GM12878 (cell line): ENCODE measurements around the gene UBXN10. TPM values are rescaled to one million over a fixed set of nuclear protein-coding genes. Genes with fewer than 3 reads are reported as not detected.

Experiments
- ATAC-seq: fragments of 200-7000 bp; cut with Tn5 transposase; 3 replicates; pipeline ENCODE4 v1.9.1; 2020; ENCODE audit warnings: mild to moderate bottlenecking, moderate library complexity
- BruUV-seq: library from RNA; stranded (reverse); fragments of 400-500 nt; replicated peaks from 2 replicates; lab custom pipeline; 2021; lab: Mats Ljungman, UMichigan
- CTCF ChIA-PET: fragments of 300-600 bp; sonication (Branson Sonifier 250); formaldehyde crosslinking; extraction: SDS; loops from one replicate; lab custom pipeline; 2021; ENCODE audit warnings: inconsistent platforms; lab: Yijun Ruan, JAX
- POLR2A ChIA-PET: fragments of 350-600 bp; formaldehyde crosslinking; extraction: SDS; loops from one replicate; lab custom pipeline; 2021; ENCODE audit warnings: inconsistent platforms; lab: Charles Lee
- RAD21 ChIA-PET: fragments of 300-600 bp; sonication (Branson Sonifier 250); formaldehyde crosslinking; loops from one replicate; lab custom pipeline; 2023; ENCODE audit warnings: antibody characterized with exemption; ENCODE audit not compliant: unreplicated experiment; lab: Charles Lee
- SMC1A ChIA-PET: fragments of 300-600 bp; sonication (Branson Sonifier 250); formaldehyde crosslinking; loops from one replicate; lab custom pipeline; 2023; ENCODE audit not compliant: unreplicated experiment, uncharacterized antibody; lab: Charles Lee
- DNase-seq: peaks from one replicate; pipeline ENCODE4 v3.0.0-alpha.2; 2011; ENCODE audit warnings: low read depth, low spot score
- FAIRE-seq: peaks from 3 replicates; lab custom pipeline; 2011; peaks lifted over from hg19 to GRCh38; lab: Jason Lieb, UNC
- H2AFZ ChIP-seq: 2 replicates; pipeline ENCODE4 v1.6.0; 2011; ENCODE audit warnings: low read depth, low read length, control low read depth; ENCODE audit not compliant: control insufficient read depth
- H3K27ac ChIP-seq: 2 replicates; pipeline ENCODE4 v1.5.1; 2011; ENCODE audit warnings: control low read depth; ENCODE audit not compliant: control insufficient read depth, insufficient read depth
- H3K27me3 ChIP-seq, 2 experiments: replicated peaks in 1 of 2; 2 replicates each; pipeline versions ENCODE4 v1.6.0 to v1.6.1; 2011; ENCODE audit warnings: low read length in 1 of 2; ENCODE audit not compliant: control insufficient read depth in 2 of 2, insufficient read depth in 2 of 2
- H3K36me3 ChIP-seq, 2 experiments: 2 replicates each; pipeline ENCODE4 v1.5.1; 2011; ENCODE audit warnings: low read length in 1 of 2; ENCODE audit not compliant: control insufficient read depth in 2 of 2, insufficient read depth in 2 of 2
- H3K4me1 ChIP-seq: 2 replicates; pipeline ENCODE4 v1.6.1; 2011; ENCODE audit warnings: mild to moderate bottlenecking, low read length, moderate library complexity, mixed read lengths; ENCODE audit not compliant: control insufficient read depth, insufficient read depth
- H3K4me2 ChIP-seq: 2 replicates; pipeline ENCODE4 v1.6.0; 2011; ENCODE audit warnings: control low read depth; ENCODE audit not compliant: control insufficient read depth, insufficient read depth
- H3K4me3 ChIP-seq: fragments of 200-600 bp; sonication (generic); 2 replicates; pipeline ENCODE4 v1.5.1; 2016
- H3K79me2 ChIP-seq: 2 replicates; pipeline ENCODE4 v1.6.0; 2011; ENCODE audit warnings: low read length; ENCODE audit not compliant: control insufficient read depth, insufficient read depth
- H3K9ac ChIP-seq: 2 replicates; pipeline ENCODE4 v1.8.0; 2011; ENCODE audit warnings: low read length, control low read depth, mixed read lengths; ENCODE audit not compliant: control insufficient read depth, insufficient read depth
- H3K9me3 ChIP-seq: replicated peaks from 3 replicates; pipeline ENCODE4 v1.5.1; 2011; ENCODE audit warnings: mild to moderate bottlenecking, low read length; ENCODE audit not compliant: control insufficient read depth, insufficient read depth
- H4K20me1 ChIP-seq: 2 replicates; pipeline ENCODE4 v1.6.0; 2011; ENCODE audit not compliant: control insufficient read depth, insufficient read depth
- BHLHE40 ChIP-seq, 2 experiments: fragments of 450-650 bp in 1 of 2; IDR thresholded peaks; 2 replicates each; pipeline ENCODE4 v1.6.1; 2011 to 2017; ENCODE audit warnings: low read depth in 2 of 2, borderline replicate concordance in 1 of 2, improper control_type of control experiment in 1 of 2, low read length in 1 of 2, mild to moderate bottlenecking in 1 of 2
- EP300 ChIP-seq, 2 experiments: fragments of 150-350 bp in 1 of 2; IDR thresholded peaks; 2 replicates each; pipeline ENCODE4 v1.6.1; 2011 to 2012; ENCODE audit warnings: low read depth in 2 of 2, low read length in 2 of 2, borderline replicate concordance in 1 of 2, improper control_type of control experiment in 1 of 2, inconsistent platforms in 1 of 2; ENCODE audit not compliant: control insufficient read depth in 1 of 2
- LARP7 ChIP-seq: fragments of 450-650 bp; IDR thresholded peaks from 2 replicates; pipeline ENCODE4 v1.6.1; 2017; ENCODE audit warnings: mild to moderate bottlenecking
- MTA3 ChIP-seq: IDR thresholded peaks from 2 replicates; pipeline ENCODE4 v1.6.1; 2012; ENCODE audit warnings: low read length, inconsistent platforms, borderline replicate concordance
- RCOR1 ChIP-seq: conservative IDR thresholded peaks from 2 replicates; pipeline ENCODE4 v1.6.1; 2012; ENCODE audit warnings: low read depth, low read length, improper control_type of control experiment
- TAF1 ChIP-seq: IDR thresholded peaks from 2 replicates; pipeline ENCODE4 v1.6.1; 2011; ENCODE audit warnings: mild to moderate bottlenecking, low read depth, low read length, borderline replicate concordance
- USF2 ChIP-seq: IDR thresholded peaks from 2 replicates; pipeline ENCODE4 v1.6.1; 2011; ENCODE audit warnings: low read depth, low read length, improper control_type of control experiment, borderline replicate concordance
- ZNF622 ChIP-seq: fragments of 450-650 bp; IDR thresholded peaks from 2 replicates; pipeline ENCODE4 v1.6.1; 2017; ENCODE audit warnings: mild to moderate bottlenecking, inconsistent platforms
- ZSCAN29 ChIP-seq: fragments of 450-650 bp; IDR thresholded peaks from 2 replicates; pipeline ENCODE4 v1.6.1; 2017; ENCODE audit warnings: mild to moderate bottlenecking, moderate library complexity
- WGBS: methylation state at CpG from one replicate; pipeline ENCODE4 v1.1.6; 2016; ENCODE audit warnings: low lambda C conversion rate; ENCODE audit not compliant: insufficient replicate concordance, insufficient coverage; ENCODE audit errors: missing lambda C conversion rate; 5-methylcytosine and 5-hydroxymethylcytosine counted together
- in situ Hi-C: fragments of 300-500 bp; cut with MboI; formaldehyde crosslinking; loops from 9 replicates; pipeline ENCODE4 v1.14.3; 2018; ENCODE audit warnings: mixed read lengths
- intact Hi-C: fragments of 100-400 bp; cut with micrococcal nuclease; formaldehyde crosslinking; loops from one replicate; pipeline ENCODE4 v1.14.2; 2022; ENCODE audit not compliant: unreplicated experiment
- polyA plus RNA-seq, 11 experiments: library from polyadenylated mRNA; depleted of rRNA in 4 of 11; unstranded in 6 of 11; stranded (reverse) in 5 of 11; fragments of >200 nt; fragmentation: Nextera tagmentation in 4 of 11; fragmentation: Illumina TruSeq in 1 of 11; extraction: Ambion mirVana in 4 of 11; extraction: Trizol in 1 of 11; gene quantifications; 1 replicate in 1 of 11; 2 replicates in 10 of 11; pipeline versions ENCODE4 v1.2.1 to v1.2.3, GENCODE V29; 2011 to 2016; ENCODE audit warnings: inconsistent platforms in 2 of 11, missing spikeins in 2 of 11, low read depth in 1 of 11
- total RNA-seq, 4 experiments: library from RNA; depleted of rRNA in 3 of 4; stranded (reverse); fragments of >200 nt in 3 of 4; fragmentation: Illumina TruSeq in 1 of 4; extraction: Trizol in 1 of 4; gene quantifications; 2 replicates each; pipeline versions ENCODE4 v1.2.1 to v1.2.3, GENCODE V29; 2013 to 2021
- TF ChIP-seq, protein P1 (sequence below): fragments of 450-650 bp; IDR thresholded peaks from 2 replicates; pipeline ENCODE4 v1.6.1; 2017; ENCODE audit warnings: mild to moderate bottlenecking, moderate library complexity

UBXN10 gene
- total and polyA plus RNA-seq, 10 of the 15 experiments (the other 5 are each of a cell fraction or from before 2014, with no cell fraction given), result 0.03 to 0.15 (median 0.06) TPM; not detected in 7

- peaks cover 1 to 7% of the 10 kb centered on the region in 2 experiments; a peak in 1 of 4 replicates for H3K27me3 ChIP-seq
- no peaks in the 10 kb centered on the region for H3K36me3 ChIP-seq
- no peak overlapping the region for H3K4me2 ChIP-seq
- DNase-seq (no peak), FAIRE-seq (no peak), ATAC-seq (no peak)
- no peak overlapping the region for H2AFZ ChIP-seq
- H3K4me3 ChIP-seq, result no peak overlapping the region
- no TSS peak for BruUV-seq
- no peaks in the 10 kb centered on the region for H3K4me1 ChIP-seq
- in situ Hi-C loops (no loop called here), intact Hi-C loops (no loop called here)
- H3K9ac ChIP-seq, result no peak overlapping the region
- WGBS, result 31% methylated on average over 4 of the region's 4 CpGs
- TF ChIP-seq, protein P1, sequence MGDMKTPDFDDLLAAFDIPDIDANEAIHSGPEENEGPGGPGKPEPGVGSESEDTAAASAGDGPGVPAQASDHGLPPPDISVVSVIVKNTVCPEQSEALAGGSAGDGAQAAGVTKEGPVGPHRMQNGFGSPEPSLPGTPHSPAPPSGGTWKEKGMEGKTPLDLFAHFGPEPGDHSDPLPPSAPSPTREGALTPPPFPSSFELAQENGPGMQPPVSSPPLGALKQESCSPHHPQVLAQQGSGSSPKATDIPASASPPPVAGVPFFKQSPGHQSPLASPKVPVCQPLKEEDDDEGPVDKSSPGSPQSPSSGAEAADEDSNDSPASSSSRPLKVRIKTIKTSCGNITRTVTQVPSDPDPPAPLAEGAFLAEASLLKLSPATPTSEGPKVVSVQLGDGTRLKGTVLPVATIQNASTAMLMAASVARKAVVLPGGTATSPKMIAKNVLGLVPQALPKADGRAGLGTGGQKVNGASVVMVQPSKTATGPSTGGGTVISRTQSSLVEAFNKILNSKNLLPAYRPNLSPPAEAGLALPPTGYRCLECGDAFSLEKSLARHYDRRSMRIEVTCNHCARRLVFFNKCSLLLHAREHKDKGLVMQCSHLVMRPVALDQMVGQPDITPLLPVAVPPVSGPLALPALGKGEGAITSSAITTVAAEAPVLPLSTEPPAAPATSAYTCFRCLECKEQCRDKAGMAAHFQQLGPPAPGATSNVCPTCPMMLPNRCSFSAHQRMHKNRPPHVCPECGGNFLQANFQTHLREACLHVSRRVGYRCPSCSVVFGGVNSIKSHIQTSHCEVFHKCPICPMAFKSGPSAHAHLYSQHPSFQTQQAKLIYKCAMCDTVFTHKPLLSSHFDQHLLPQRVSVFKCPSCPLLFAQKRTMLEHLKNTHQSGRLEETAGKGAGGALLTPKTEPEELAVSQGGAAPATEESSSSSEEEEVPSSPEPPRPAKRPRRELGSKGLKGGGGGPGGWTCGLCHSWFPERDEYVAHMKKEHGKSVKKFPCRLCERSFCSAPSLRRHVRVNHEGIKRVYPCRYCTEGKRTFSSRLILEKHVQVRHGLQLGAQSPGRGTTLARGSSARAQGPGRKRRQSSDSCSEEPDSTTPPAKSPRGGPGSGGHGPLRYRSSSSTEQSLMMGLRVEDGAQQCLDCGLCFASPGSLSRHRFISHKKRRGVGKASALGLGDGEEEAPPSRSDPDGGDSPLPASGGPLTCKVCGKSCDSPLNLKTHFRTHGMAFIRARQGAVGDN, result no peak
- TF ChIP-seq MTA3 (no peak), LARP7 (no peak), ZSCAN29 (no peak), TAF1 (no peak), RCOR1 (no peak), USF2 (no peak), ZNF622 (no peak), BHLHE40 (IDR thresholded peaks at IDR 0.05; ENCODE audit: borderline replicate concordance in 1 of 2, low read depth in 2 of 2, low read length in 1 of 2) (no peak), EP300 (IDR thresholded peaks at IDR 0.05; ENCODE audit: borderline replicate concordance in 1 of 2, control insufficient read depth in 1 of 2, low read depth in 2 of 2, low read length in 2 of 2) (no peak)
- no peak overlapping the region for H3K27ac ChIP-seq
- ChIA-PET RAD21 (no interaction called here), SMC1A (interaction anchor here (2.0 kb wide), 1 partner anchor 285 kb away, joined by 4 read pairs; no protein-coding TSS in a partner anchor), CTCF (interaction anchor here (1.5 kb wide), 1 partner anchor 12 kb away, joined by 4 read pairs; no protein-coding TSS in a partner anchor), POLR2A (no interaction called here)
- no peaks in the 10 kb centered on the region for H3K79me2 ChIP-seq
- no peaks in the 10 kb centered on the region for H4K20me1 ChIP-seq
- no peaks in the 10 kb centered on the region for H3K9me3 ChIP-seq
Measured at GRCh38 chr1:20207546-20207945, 21.6 kb downstream of the UBXN10 start.
